ENCODE results near the gene SNCB. TPM values are rescaled to one million over a fixed set of nuclear protein-coding genes. Genes with fewer than 3 reads are reported as not detected.
"Not testable (repeated sequence)": the region's sequence is repeated elsewhere in the genome, so short reads cannot be mapped to it uniquely, and the experiment has no call there.

SNCB gene
- total RNA-seq, 1 experiment from 2014 or later = not detected

- CTCF ChIA-PET = interaction anchor here (0.5 kb wide), 1 partner anchor 723 kb away, joined by 4 read pairs; the partner anchor contains the start of gene CPLX2
- no peak for TF ChIP-seq CTCF (IDR thresholded peaks at IDR 0.05; ENCODE audit: unreplicated experiment)
- Mint-ChIP-seq H3K9me3 (ENCODE audit: low read depth, unreplicated experiment) (no peaks in the 10 kb centered on the region), H3K27me3 (ENCODE audit: unreplicated experiment) (no peaks in the 10 kb centered on the region), H3K36me3 (ENCODE audit: insufficient read depth, unreplicated experiment) (no peaks in the 10 kb centered on the region), H3K4me3 (ENCODE audit: low read depth, unreplicated experiment) (no peak overlapping the region), H3K27ac (ENCODE audit: unreplicated experiment) (no peak overlapping the region), H3K4me1 (ENCODE audit: low read depth, unreplicated experiment) (no peaks in the 10 kb centered on the region)
- intact Hi-C loops (cut with micrococcal nuclease; ENCODE audit: unreplicated experiment) = no loop called here
- BruUV-seq (replicated peaks) = no TSS peak
- no peak for DNase-seq
Measured at GRCh38 chr5:176594554-176594953, 35.8 kb downstream of the SNCB start.

GRCh38 chr5:176593273-176593869 is 37.0 kb downstream of the SNCB start:
- H3K27me3 Mint-ChIP-seq (ENCODE audit: unreplicated experiment) = no peaks in the 10 kb centered on the region
- no peaks in the 10 kb centered on the region for H3K4me1 Mint-ChIP-seq (ENCODE audit: low read depth, unreplicated experiment)
- no peak overlapping the region for H3K4me3 Mint-ChIP-seq (ENCODE audit: low read depth, unreplicated experiment)
- no peak overlapping the region for H3K27ac Mint-ChIP-seq (ENCODE audit: unreplicated experiment)
- H3K36me3 Mint-ChIP-seq (ENCODE audit: insufficient read depth, unreplicated experiment) = no peaks in the 10 kb centered on the region
- CTCF ChIA-PET = no interaction called here
- H3K9me3 Mint-ChIP-seq (ENCODE audit: low read depth, unreplicated experiment) = peaks cover under 1% of the 10 kb centered on the region
- intact Hi-C loops (cut with micrococcal nuclease; ENCODE audit: unreplicated experiment) = no loop called here
- DNase-seq = no peak
- no TSS peak for BruUV-seq (replicated peaks)
- TF ChIP-seq CTCF (IDR thresholded peaks at IDR 0.05; ENCODE audit: unreplicated experiment) = no peak

- TF ChIP-seq CTCF (IDR thresholded peaks at IDR 0.05; ENCODE audit: unreplicated experiment) = no peak
- Mint-ChIP-seq H3K27me3 (ENCODE audit: unreplicated experiment) (no peaks in the 10 kb centered on the region), H3K27ac (ENCODE audit: unreplicated experiment) (no peak overlapping the region), H3K4me3 (ENCODE audit: low read depth, unreplicated experiment) (no peak overlapping the region), H3K9me3 (ENCODE audit: low read depth, unreplicated experiment) (peaks cover 5% of the 10 kb centered on the region), H3K36me3 (ENCODE audit: insufficient read depth, unreplicated experiment) (no peaks in the 10 kb centered on the region), H3K4me1 (ENCODE audit: low read depth, unreplicated experiment) (no peaks in the 10 kb centered on the region)
- CTCF ChIA-PET = no interaction called here
- intact Hi-C loops (cut with micrococcal nuclease; ENCODE audit: unreplicated experiment) = no loop called here
- no peak for DNase-seq
- BruUV-seq (replicated peaks) = no TSS peak
Measured at GRCh38 chr5:176592573-176592972, 37.8 kb downstream of the SNCB start.

- H3K36me3 Mint-ChIP-seq (ENCODE audit: insufficient read depth, unreplicated experiment) = not testable (repeated sequence)
Measured at GRCh38 chr5:176591667-176592066, 38.7 kb downstream of the SNCB start.

GRCh38 chr5:176590035-176590717 is 40.2 kb downstream of the SNCB start:
- H3K36me3 Mint-ChIP-seq (ENCODE audit: insufficient read depth, unreplicated experiment) = no peaks in the 10 kb centered on the region
- H3K27ac Mint-ChIP-seq (ENCODE audit: unreplicated experiment) = no peak overlapping the region
- intact Hi-C loops (cut with micrococcal nuclease; ENCODE audit: unreplicated experiment) = no loop called here
- no peaks in the 10 kb centered on the region for H3K4me1 Mint-ChIP-seq (ENCODE audit: low read depth, unreplicated experiment)
- CTCF ChIA-PET = interaction anchor here (0.6 kb wide), 1 partner anchor 191 kb away, joined by 4 read pairs; no protein-coding TSS in a partner anchor
- DNase-seq = no peak
- no peaks in the 10 kb centered on the region for H3K27me3 Mint-ChIP-seq (ENCODE audit: unreplicated experiment)
- no peak for TF ChIP-seq CTCF (IDR thresholded peaks at IDR 0.05; ENCODE audit: unreplicated experiment)
- BruUV-seq (replicated peaks) = no TSS peak
- H3K9me3 Mint-ChIP-seq (ENCODE audit: low read depth, unreplicated experiment) = peaks cover 5% of the 10 kb centered on the region
- H3K4me3 Mint-ChIP-seq (ENCODE audit: low read depth, unreplicated experiment) = no peak overlapping the region

More at GRCh38 chr5:176591667-176592066, 38.7 kb downstream of the SNCB start:
- H3K27me3 Mint-ChIP-seq (ENCODE audit: unreplicated experiment); H3K9me3 Mint-ChIP-seq (ENCODE audit: low read depth, unreplicated experiment); BruUV-seq (replicated peaks); intact Hi-C loops (cut with micrococcal nuclease; ENCODE audit: unreplicated experiment); DNase-seq; H3K27ac Mint-ChIP-seq (ENCODE audit: unreplicated experiment); H3K4me3 Mint-ChIP-seq (ENCODE audit: low read depth, unreplicated experiment); H3K4me1 Mint-ChIP-seq (ENCODE audit: low read depth, unreplicated experiment); CTCF ChIA-PET: not testable (repeated sequence)

Data from Calu3 (cell line).